Left ventricle myocardium inferior (tissue), 1 donor: Measurements from ENCODE around the gene NT5C. TPM values are rescaled to one million over a fixed set of nuclear protein-coding genes. Genes with fewer than 3 reads are reported as not detected.
A peak's percentile ranks its signal among the peaks of the same experiment; 100 is the strongest.

Experiments
- DNase-seq: peaks from one replicate; pipeline ENCODE4 v3.0.0-alpha.2; 2020
- H3K27ac ChIP-seq: fragments of 200-600 bp; replicated peaks from 2 replicates; pipeline ENCODE4 v1.8.0; 2021
- H3K27me3 ChIP-seq: fragments of 200-600 bp; 2 replicates; pipeline ENCODE4 v1.8.0; 2021; ENCODE audit warnings: low read depth
- H3K36me3 ChIP-seq: fragments of 200-600 bp; 2 replicates; pipeline ENCODE4 v1.8.0; 2021
- H3K4me1 ChIP-seq: fragments of 200-600 bp; 2 replicates; pipeline ENCODE4 v1.8.0; 2021
- H3K4me3 ChIP-seq: fragments of 200-600 bp; 2 replicates; pipeline ENCODE4 v1.8.0; 2021; ENCODE audit warnings: mild to moderate bottlenecking, moderate library complexity
- H3K9me3 ChIP-seq: fragments of 200-600 bp; replicated peaks from 2 replicates; pipeline ENCODE4 v1.8.0; 2021
- intact Hi-C: fragments of 100-400 bp; cut with micrococcal nuclease; formaldehyde crosslinking; loops from one replicate; pipeline ENCODE4 v1.11.0; 2022
- total RNA-seq: library from RNA; stranded (reverse); fragmentation: NEBNext Ultra II Directional; extraction: Animal tissue kit (Norgen Biotek cat#: 25700); gene quantifications from one replicate; pipeline ENCODE4 v1.2.1, GENCODE V29; 2021
- TF ChIP-seq, protein P1 (sequence below): fragments of 200-600 bp; IDR thresholded peaks from 2 replicates; pipeline ENCODE4 v1.8.0; 2021; ENCODE audit warnings: antibody characterized with exemption, mild to moderate bottlenecking, borderline replicate concordance
- donor health status: DM: no; HTN: yes; CAD: no; lungs with severe emphysema.

NT5C gene
- total RNA-seq, 1 donor from 2014 or later, result 25.9 TPM

DNA sequence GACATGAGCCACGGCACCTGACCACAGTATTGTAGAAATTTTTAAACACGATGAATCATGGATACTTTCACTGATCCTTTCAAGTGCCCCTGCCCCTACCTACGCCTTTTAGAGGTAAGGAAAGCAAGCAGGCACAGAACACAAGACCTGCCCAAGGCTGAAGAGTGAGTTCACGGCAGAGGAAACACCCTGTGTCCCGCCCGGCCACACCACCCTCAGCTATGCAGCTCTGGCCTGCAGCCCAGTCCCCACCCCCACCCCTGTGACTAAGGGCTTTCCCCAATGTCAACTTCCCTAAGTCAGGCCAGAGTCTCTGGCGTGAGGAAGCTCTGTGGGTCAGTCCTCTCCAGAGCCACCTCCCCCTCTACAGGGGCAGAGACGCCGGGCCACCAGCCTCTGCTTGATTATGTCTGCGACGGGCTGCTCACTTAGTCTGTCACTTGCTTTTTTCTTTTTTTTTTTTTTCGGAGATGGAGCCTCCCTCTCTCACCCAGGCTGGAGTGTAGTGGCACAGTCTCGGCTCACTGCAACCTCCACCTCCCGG lies 35.4 kb downstream of the NT5C start:
- TF ChIP-seq, protein P1, sequence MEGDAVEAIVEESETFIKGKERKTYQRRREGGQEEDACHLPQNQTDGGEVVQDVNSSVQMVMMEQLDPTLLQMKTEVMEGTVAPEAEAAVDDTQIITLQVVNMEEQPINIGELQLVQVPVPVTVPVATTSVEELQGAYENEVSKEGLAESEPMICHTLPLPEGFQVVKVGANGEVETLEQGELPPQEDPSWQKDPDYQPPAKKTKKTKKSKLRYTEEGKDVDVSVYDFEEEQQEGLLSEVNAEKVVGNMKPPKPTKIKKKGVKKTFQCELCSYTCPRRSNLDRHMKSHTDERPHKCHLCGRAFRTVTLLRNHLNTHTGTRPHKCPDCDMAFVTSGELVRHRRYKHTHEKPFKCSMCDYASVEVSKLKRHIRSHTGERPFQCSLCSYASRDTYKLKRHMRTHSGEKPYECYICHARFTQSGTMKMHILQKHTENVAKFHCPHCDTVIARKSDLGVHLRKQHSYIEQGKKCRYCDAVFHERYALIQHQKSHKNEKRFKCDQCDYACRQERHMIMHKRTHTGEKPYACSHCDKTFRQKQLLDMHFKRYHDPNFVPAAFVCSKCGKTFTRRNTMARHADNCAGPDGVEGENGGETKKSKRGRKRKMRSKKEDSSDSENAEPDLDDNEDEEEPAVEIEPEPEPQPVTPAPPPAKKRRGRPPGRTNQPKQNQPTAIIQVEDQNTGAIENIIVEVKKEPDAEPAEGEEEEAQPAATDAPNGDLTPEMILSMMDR, result no peak
- DNase-seq, result peak; percentile 75
- Histone ChIP-seq H3K27me3 (no peaks in the 10 kb centered on the region), H3K27ac (peak overlapping the region; percentile 68), H3K9me3 (no peaks in the 10 kb centered on the region), H3K4me1 (peaks cover 23% of the 10 kb centered on the region), H3K4me3 (no peak overlapping the region), H3K36me3 (peaks cover 11% of the 10 kb centered on the region)
- intact Hi-C loops, result no loop called here

DNA sequence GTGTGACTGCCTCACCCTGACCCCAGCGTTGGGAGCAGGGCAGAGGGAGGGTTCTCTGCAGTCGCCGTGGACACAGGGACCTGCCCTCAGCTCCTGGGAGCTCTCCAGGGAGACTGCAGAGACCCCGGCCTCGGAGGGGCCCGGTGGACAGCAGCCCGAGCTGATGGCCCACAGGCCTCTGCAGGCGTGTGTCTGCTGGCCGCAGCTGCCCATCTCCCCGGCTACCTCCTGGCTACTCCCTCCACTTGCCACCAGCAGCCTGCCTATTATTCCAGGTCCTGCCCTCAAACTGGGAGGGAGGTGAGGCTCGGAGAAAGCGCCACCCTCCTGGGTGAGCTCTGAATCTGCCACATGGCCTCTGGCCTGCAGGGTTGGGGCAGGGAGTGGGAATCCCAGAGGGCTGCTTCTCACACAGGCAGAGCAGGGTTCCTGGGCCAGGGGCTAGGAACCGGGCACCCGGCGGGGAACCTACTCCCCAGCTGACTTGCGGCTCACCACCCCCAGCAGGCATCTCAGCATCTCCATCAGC lies 36.6 kb downstream of the NT5C start:
- H3K27ac ChIP-seq, result no peak overlapping the region
- intact Hi-C loops, result no loop called here
- no peaks in the 10 kb centered on the region for H3K9me3 ChIP-seq
- H3K4me3 ChIP-seq, result no peak overlapping the region
- TF ChIP-seq, protein P1, result no peak
- no peak for DNase-seq
- H3K36me3 ChIP-seq, result peaks cover 3% of the 10 kb centered on the region
- H3K27me3 ChIP-seq, result no peaks in the 10 kb centered on the region
- H3K4me1 ChIP-seq, result peaks cover 31% of the 10 kb centered on the region

DNA sequence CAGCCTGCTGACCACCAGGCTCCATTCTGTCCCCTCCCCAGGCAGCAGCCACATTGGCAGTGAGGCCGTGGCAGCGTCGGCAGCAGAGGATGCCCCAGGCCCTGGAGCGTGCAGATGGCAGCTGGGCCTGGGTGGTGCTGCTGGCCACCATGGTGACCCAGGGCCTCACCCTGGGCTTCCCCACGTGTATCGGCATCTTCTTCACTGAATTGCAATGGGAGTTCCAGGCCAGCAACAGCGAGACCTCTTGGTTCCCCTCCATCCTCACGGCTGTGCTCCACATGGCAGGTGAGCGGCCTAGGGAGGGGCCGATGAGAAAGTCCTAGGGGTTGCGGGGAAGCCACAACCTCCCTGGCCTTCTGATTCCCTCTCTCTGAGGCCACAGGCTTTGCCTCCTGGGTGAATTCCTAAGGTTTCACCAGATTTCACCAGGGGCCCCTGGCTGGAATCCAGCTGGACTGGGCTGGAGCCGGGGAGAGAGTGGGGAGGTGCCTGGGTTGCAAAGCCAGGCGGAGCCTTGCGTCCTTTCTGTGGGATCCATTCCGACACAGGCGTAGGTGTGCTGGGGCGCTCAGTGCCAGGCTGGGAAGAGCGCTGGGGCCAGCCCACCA lies 37.9 kb downstream of the NT5C start:
- Histone ChIP-seq H3K36me3 (no peaks in the 10 kb centered on the region), H3K4me1 (peaks cover 38% of the 10 kb centered on the region), H3K9me3 (no peaks in the 10 kb centered on the region), H3K27ac (no peak overlapping the region), H3K27me3 (no peaks in the 10 kb centered on the region), H3K4me3 (no peak overlapping the region)
- intact Hi-C loops, result no loop called here
- TF ChIP-seq, protein P1, result no peak
- no peak for DNase-seq

DNA sequence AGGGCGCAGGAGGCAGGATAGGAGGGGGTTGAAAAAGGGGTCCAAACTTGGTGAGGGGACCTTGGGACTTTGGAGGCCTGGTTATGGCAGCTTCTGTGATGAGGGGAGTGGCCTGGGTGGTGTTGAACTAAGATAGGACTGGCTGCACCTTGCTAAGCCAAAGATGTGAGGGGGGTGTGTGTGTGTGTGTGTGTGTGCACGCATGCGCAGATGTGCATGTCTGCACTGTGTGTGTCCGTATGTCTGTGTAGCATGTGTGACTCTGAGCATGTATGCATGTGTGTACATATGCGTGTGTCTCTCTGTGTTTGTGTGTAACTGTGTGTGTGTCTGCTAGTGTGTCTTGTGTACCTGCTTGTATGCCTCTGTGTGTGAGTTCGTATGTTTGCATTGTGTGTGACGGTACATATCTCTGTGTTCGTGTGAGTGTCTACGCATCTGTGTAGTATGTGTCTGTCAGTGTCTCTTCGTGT lies 39.7 kb downstream of the NT5C start:
- peak overlapping the region; percentile 55 for H3K27ac ChIP-seq
- peaks cover 55% of the 10 kb centered on the region for H3K4me1 ChIP-seq
- H3K36me3 ChIP-seq, result no peaks in the 10 kb centered on the region
- no peaks in the 10 kb centered on the region for H3K27me3 ChIP-seq
- TF ChIP-seq, protein P1, result no peak
- intact Hi-C loops, result no loop called here
- H3K9me3 ChIP-seq, result no peaks in the 10 kb centered on the region
- no peak for DNase-seq
- H3K4me3 ChIP-seq, result no peak overlapping the region

DNA sequence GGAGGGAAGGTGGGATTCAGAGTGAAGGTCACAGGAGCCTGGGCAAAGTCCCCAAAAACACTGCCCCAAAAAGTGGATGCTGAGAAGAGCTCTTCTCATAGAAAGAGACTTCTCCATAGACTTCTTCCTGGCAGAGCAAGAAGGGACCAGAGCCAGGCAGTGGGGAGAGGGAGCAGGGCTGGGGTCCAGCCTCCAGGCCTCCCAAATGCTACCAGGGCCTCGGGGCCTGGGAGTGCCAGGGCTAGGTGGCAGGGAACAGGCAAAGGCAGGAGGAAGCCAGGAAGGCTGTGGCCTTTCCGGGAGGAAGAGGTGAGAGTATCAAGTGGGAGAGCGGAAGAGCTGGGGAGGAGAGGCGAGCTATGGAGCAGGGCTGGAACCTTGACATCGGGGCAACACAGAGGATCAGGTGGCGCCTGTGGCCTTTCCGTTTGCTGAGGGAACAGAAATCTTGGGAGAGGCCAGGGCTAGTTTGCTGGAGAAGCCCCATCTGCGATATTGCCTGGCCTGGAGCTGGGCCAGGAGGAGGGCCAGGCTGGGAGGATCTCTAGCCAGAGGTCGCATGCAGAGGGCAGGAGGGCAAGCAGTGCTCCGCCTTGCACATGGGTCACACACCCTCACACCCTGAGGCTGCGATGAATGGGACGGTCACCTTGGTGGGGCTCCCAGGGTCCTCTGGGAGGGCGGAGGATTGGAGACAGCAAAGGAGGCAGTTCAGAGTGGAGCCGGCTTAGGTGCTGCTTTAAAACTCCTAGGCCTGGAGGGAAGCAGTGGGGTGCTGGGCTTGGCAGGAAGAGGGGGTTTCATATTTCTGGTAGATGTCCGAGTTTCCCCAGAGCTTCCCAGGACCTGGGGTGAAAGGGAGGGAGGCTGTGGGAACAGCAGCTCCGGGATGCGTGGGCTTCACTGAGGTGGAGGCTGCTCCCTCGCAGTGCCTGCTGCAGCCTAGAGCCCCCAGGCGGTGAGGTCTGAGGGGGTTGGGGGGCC lies 40.4 kb downstream of the NT5C start:
- peak overlapping the region; percentile 0 for H3K4me3 ChIP-seq
- no peak for DNase-seq
- TF ChIP-seq, protein P1, result no peak
- H3K9me3 ChIP-seq, result no peaks in the 10 kb centered on the region
- intact Hi-C loops, result no loop called here
- peak overlapping the region; percentile 55 for H3K27ac ChIP-seq
- H3K4me1 ChIP-seq, result peaks cover 50% of the 10 kb centered on the region
- no peaks in the 10 kb centered on the region for H3K36me3 ChIP-seq
- H3K27me3 ChIP-seq, result no peaks in the 10 kb centered on the region
